ENCODE data around the gene MGMT.

MGMT gene

GRCh38 chr10:129760416-129760815, 293.4 kb downstream of the MGMT start:
- no peak for TF ChIP-seq CTCF (IDR thresholded peaks at IDR 0.05; ENCODE audit: low read depth, low read length, missing control alignments)
- DNase-seq (ENCODE audit: low read depth), result no peak
- H3K4me3 ChIP-seq (ENCODE audit: low read depth, low read length), result no peak overlapping the region
- in situ Hi-C loops (cut with HindIII; ENCODE audit: low sequenced_read_pairs), result no loop called here

GRCh38 chr10:129761197-129761972, 294.3 kb downstream of the MGMT start:
- TF ChIP-seq CTCF (IDR thresholded peaks at IDR 0.05; ENCODE audit: low read depth, low read length, missing control alignments), result no peak
- in situ Hi-C loops (cut with HindIII; ENCODE audit: low sequenced_read_pairs), result no loop called here
- H3K4me3 ChIP-seq (ENCODE audit: low read depth, low read length), result no peak overlapping the region
- no peak for DNase-seq (ENCODE audit: low read depth)

DNA sequence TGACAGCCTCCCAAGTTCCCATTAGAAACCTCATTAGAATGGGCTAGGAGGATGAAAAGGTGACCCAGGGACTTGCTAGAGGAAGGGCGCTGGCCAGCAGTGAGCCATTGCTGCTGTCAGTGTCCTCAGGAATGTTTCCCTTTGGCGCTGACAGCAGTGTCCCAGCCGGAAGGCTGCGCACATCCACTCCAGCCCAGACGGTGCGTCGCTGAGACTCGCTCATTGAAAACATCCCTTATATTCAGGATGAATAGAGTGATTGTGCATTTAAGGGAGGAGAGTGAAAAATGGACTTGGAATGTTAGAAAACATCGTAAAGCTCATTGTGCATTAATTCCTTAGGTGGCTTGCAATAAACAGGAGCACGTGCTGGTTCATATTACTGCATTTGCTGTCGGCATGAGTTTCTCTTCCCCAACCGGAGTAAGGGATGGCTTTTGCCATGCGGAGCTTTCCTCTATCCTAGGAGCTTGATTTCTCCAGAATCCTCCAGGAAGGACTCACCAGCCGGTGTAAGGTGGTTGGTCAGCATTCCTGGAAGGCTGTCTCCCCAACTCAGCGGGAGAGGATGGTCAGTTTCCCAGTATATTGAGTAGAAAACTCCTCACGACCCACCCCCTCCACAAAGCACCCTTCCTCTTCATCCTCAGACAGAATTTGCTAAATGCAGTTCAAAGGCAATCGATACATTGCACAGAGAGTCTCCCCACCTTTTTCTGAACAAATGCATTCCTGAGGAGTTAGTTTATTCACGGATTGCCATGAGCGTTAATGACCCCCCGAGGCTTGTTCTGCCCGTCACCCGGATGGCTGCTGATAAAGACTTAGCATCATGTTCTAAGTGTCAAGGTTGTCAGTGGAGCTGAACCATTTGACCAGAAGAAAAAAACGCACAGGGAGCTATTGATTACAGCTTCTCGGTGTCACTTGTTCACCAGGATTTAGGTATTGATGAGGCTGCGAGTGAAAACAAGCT, 295.2 kb downstream of the MGMT start:
- no peak overlapping the region for H3K4me3 ChIP-seq (ENCODE audit: low read depth, low read length)
- no peak for DNase-seq (ENCODE audit: low read depth)
- no peak for TF ChIP-seq CTCF (IDR thresholded peaks at IDR 0.05; ENCODE audit: low read depth, low read length, missing control alignments)
- in situ Hi-C loops (cut with HindIII; ENCODE audit: low sequenced_read_pairs), result no loop called here

- in situ Hi-C loops (cut with HindIII; ENCODE audit: low sequenced_read_pairs), result no loop called here
- no peak overlapping the region for H3K4me3 ChIP-seq (ENCODE audit: low read depth, low read length)
- no peak for DNase-seq (ENCODE audit: low read depth)
- TF ChIP-seq CTCF (IDR thresholded peaks at IDR 0.05; ENCODE audit: low read depth, low read length, missing control alignments), result no peak
Observed at GRCh38 chr10:129764011-129764900, 297.2 kb downstream of the MGMT start.

DNA sequence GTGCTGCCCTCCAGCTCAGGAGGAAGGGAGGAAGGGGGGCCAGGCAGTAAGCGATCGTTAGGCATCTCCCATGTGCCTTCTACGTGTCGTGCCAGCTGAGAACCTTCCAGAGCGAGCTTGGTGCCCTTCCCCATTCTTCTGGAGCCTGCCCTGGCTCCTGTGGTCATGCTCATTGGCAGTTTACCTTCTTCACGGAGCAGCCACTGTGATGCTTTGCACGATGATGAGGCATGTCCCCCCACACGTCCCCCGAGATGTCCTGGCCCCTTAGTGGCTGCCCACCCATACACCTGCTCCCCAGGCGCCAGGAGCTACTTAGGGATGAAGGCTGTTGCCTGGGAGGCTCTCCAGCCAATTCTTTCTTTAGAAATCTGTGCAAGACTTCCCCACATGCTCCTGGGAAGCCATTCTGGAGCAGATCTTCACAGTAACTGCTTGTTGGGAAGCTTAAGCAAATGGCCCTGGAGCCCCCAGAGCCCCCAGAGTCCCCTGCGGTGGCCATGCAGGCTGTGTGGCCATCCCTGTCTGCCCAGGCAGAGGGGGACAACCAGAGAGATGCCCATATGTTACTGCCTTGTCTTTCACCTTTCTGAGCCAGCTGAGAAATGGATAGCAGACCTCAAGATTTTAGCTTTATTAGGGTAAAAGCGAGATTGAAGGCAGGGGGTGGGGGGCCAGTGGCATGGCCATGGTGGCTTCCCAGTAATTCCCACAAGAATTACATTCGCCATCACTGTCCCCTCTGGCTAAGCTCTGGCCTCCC, 298.0 kb downstream of the MGMT start:
- TF ChIP-seq CTCF (IDR thresholded peaks at IDR 0.05; ENCODE audit: low read depth, low read length, missing control alignments), result no peak
- no peak for DNase-seq (ENCODE audit: low read depth)
- no peak overlapping the region for H3K4me3 ChIP-seq (ENCODE audit: low read depth, low read length)
- in situ Hi-C loops (cut with HindIII; ENCODE audit: low sequenced_read_pairs), result no loop called here
